GM18909 (cell line): ENCODE measurements around the gene GNAT1.

Experiments used
- ATAC-seq: cut with Tn5 transposase; IDR thresholded peaks from one replicate; pipeline ENCODE4 v1.9.1; 2021; ENCODE audit warnings: mild to moderate bottlenecking; ENCODE audit not compliant: unreplicated experiment, poor library complexity

GNAT1 gene

DNA sequence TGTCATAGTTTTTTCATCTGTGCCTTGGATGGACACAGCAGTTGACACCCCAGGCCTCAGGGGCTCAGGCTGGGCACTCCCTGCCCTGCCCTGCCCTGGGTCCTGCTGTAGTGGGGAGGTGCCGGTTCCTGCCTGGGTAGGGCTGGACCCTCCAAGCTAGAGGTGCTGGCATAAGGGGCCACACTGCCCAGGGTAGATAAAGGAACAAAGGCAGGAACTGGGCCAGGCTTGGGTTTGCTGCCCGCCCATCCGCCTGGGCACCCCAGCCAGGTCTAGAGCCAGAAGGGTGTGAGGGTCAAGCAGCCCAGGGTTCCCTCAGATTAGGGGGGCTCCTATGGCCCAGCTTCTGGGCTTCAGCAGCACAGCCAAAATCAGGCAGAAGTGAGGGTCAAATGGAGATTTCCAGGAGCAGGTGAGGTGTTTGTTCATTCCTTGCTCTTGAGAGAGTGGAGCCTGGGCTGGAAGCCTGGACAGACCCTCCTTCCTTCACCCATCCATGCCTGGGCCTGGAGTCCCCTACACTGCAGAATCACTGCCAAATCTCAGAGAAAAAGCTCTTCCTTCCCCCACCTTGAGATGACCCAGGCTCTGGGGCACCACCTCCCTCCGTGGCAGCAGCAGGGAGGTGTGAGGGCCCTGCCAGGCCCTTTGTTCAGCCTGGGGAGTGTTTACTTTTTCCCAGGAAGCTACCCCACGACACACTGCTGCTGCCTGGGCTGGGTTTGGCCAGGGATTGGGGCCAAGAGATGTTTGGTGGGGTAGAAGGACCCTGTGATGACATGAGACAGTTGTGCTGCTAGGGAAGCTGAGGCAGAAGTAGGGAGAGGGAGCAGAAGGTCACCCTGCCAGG is 29.2 kb upstream of the GNAT1 start:
- no peak for ATAC-seq

DNA sequence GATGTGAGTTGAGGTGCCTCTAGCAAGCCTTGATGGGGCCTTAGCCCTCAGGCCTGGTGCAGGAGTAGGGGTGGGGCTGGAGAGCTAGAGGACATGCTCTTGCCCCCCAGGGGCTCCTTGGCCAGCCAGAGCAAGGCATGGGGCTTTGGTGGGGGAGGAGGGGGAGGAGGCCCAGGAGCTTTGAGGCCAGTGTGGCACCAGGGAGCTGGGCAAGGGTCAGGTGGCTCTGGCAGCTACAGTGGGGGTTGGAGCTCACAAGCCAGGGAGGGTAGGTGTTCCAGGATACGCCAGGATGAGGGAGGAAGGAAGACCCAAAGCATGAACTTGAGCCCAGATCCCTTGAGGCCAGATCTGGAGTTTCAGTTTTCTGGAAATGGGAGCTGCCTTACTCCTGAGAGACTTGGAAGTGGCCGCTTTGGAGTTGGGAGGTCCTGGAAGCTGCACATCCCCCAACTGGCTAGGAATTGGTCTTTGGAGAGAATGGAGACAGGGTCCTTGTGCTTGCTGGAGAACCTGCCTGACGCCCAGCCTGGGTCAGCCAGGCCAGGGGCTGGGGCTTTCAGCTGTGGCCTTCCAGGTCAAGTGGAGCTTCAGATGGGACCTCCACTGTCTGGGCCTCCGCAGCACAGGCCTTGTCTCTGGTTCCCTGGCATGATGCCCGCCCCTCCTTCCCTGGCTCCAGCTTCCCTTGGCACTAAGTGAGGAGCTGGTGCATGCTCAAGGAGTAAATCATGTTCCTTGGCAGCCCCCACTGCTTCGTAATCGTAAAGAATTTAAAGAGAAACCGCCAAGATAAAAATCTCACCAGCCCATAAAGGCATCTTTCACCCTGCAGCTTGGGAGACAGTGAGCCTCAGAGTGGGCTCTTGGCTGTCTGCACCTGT is 27.6 kb upstream of the GNAT1 start:
- no peak for ATAC-seq

DNA sequence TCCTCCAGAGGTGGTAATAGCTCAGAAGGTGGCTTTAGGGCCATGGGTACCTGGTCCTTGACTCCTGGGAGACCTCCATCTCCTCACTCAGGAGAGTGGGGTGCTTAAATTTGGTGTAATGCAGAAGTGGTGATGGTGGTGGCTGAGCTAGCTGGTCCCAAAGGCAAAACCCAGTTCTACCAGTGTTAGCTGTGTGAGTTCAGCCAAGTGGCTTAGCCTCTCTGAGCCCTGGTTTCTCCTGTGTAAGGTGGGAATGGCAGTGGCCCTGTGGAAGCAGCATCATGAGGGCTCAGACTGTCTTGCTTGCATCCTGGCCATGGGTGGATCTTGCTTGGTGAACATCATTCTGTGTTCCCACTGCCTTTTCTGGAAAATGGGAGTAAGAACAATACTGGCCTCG is 26.9 kb upstream of the GNAT1 start:
- ATAC-seq: no peak

DNA sequence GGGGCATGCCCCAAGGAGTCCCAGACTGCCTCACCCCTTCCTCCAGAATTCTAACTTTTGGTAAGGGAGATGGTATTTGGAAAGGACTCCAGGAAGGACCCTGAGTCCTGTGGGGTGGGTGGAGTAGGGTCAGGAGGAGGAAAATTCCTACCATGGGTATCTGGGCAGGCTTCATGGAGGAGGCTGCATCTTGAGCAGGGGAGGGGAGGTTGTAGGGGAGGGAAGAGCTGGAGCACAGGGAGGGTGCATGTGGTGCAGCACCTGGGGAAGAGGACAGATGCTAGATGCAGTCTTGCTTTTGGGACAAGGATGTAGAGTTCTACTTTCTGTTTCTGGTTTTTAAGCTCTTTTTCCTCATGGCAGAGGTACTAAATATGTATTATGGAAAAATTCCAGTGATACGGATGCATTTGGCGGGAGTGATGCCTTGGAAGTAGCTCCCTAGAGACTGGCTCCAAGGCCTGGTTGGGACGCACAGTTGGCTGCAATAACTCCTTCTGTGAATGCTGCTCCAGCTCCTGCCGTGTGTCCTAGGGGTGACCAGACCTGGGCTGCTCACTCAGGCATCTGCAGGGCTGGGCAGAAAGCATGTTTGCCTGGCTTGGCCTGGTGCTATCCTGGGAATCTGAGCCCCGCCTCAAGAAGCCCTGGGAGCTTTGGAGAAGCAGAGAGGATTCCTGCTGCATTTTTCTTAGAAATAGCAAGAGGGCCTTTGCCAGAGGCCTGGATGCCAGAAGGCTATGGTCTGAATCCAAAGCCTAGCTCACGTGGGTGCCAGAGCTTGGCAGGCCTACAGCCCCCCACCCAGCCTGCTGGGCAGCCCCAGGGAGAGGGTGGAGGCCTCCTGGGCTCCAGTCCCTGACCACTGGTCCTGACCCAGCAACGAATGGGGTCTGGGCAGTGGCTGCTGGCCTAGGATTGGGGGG is 26.2 kb upstream of the GNAT1 start:
- no peak for ATAC-seq

GRCh38 chr3:50165910-50166538 is 25.4 kb upstream of the GNAT1 start:
- ATAC-seq: no peak

DNA sequence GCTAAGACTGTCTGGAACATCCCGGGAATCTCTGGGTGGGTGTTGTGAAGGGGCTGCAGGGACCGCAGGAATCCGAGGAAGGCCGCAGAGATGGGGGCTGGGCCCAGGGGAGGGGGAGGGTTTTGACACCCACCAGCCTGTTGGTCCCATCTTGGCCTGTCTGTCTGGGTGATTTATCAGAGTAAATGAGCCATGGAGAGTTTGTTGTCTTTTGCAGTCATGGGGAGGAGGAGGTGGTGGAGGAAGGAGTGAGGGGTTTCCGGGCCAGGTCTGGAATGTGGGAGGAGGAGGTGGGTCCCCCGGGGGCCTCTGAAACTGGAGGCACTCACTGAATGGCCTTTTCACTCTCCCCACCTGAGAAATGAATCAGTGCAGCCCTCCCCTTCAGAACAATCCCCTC is 24.8 kb upstream of the GNAT1 start:
- ATAC-seq: no peak

DNA sequence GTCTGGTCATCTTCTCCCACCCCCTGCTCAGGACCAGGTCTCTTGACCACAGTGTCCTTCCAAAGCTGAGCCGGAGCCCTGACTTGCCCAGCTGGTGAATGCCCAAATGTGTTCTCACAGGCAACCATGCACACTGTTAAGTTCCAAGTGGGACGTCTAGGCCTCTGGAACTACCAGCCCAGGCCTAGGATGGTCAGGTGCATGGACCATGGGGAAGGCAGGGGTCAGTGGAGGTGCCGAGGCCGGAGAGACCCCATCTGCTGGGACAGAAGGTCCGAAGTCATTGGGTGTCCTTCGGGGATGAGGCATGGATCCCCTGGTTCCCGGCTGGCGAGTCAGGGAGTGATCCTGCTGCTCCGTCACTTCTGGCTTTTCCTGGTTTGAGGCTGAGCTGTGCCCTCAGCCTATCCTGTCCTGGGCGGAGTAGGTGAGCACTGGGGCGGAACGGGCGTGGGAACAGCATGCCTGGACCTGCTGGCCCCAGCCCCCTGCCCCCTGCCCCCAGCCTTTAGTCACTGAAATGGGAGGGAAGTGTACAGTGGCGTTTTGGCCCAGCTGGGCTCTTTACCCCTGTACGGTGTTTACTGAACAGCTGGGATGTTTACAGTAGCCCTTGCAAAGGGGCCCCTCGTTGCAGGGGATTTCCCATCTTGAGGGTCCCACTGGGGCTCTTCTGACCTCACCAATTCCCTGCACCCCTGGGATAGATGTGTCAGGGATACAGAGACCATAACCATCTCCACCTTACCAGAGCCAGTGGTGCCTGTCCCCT is 24.2 kb upstream of the GNAT1 start:
- no peak for ATAC-seq

DNA sequence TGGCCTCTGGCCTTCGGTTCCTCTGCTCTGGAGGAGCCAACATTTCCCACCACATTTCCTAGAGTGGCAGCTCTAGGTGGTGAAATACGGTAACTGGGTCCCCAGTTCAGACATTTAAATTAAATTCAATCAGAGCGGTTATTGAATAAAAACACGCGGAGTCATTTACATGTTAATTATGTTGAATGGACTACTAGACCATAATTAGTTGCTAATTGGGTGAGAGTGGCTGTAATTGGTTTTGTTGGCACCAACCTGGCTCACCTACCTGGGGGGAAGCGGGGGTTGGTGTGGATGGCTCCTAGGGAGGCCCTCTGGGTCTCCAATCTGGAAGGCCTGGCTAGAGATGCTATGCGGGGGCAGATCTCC is 23.6 kb upstream of the GNAT1 start:
- ATAC-seq: no peak

DNA sequence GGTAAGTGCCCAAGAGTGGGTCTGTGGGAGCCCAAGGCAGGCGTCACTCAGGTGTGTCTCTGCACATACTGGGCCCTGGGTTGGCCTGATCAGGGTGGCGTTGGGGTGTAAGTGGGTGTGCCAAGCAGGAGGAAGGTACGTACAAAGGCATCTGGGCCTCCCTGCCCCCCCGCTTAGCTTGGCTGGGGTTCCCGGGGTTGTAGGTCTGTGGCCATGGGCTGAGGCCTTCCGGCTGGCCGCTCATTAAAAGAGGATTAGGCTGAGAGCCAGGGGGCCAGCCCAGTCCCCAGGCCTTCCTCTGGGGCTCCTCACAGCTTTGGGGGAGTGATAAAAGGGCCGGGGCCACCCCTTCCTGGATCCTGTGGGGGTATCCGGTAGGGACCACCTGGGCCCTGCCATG is 23.0 kb upstream of the GNAT1 start:
- no peak for ATAC-seq

DNA sequence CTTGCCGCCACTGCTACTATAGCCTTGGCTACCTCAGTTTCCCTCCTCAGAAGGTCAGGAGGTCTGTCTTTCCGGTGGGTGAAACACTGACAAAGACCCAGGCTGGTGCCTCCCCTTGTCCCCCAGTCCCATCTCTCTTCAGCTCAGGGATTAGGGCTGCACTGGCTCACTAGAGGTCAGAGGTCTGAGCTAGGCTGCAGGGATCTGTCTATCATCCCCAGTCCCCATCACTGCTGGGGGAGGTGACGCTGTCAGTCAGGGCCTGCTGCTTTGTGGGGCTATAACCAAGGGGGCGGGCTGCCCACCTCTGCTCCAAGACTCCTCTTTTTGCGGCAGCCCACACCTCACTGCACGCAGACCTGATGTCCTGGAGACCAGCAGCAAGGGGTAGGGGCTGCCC is 22.6 kb upstream of the GNAT1 start:
- ATAC-seq: no peak

GRCh38 chr3:50169232-50169832 is 22.1 kb upstream of the GNAT1 start:
- no peak for ATAC-seq

- no peak for ATAC-seq
These were observed 21.6 kb upstream of the GNAT1 start for GRCh38 chr3:50169858-50170257.

DNA sequence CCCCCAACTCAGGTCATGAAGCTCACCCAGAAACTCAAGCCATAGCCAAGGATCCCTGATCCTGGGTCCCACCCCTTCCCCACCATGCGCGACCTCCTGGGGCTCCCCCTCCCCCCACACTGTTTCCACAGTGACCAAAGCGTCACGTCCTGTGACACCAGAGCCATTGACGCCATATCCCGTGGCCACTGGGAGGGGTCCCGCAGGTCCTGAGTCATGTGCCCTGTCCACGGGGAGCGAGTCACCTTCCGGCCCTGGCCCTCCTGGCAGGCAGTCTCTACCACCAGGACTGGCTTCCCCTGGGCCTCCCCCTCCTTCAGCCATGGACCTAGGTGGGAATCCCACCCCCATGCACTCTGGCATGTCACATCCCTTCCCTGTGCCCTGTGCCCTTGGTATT is 20.7 kb upstream of the GNAT1 start:
- ATAC-seq: no peak

DNA sequence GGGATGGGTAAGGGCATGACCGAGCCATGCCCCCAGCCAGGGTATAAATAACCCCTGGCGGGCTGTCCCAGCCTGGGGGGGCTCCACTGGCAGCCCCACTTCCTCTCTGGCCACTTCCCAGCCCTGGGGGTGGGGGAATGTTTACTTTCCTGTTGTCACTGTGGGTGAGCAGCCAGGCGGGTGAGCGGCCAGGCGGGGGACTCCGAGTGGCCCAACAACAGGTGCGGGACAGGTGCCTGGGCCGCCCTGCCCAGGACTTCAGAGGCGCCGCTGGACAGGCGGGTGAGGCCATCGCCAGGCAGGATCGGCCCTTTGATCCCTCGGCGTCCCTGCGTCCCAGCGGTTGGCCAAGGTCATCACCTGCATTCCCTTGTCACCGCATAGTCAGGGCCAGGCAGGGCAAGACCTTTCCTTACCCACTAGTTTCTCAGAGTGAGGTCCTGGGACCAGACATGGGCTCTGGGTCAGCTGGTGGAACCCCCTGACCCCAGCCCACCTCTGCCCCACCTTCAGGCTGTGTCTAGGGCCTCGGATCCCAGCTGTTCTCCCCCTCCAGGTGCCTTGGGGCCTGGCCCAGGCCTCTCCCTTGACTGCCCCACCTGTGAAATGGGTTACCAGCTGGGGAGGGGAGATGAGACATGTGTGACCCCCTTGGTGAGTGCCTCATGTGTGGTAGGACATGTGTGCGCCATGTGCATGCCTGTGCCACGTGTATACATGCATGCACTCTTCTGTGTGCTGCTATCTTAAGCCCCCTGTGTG is 19.7 kb upstream of the GNAT1 start:
- ATAC-seq: no peak

GRCh38 chr3:50172626-50173220 is 18.7 kb upstream of the GNAT1 start:
- ATAC-seq: no peak

DNA sequence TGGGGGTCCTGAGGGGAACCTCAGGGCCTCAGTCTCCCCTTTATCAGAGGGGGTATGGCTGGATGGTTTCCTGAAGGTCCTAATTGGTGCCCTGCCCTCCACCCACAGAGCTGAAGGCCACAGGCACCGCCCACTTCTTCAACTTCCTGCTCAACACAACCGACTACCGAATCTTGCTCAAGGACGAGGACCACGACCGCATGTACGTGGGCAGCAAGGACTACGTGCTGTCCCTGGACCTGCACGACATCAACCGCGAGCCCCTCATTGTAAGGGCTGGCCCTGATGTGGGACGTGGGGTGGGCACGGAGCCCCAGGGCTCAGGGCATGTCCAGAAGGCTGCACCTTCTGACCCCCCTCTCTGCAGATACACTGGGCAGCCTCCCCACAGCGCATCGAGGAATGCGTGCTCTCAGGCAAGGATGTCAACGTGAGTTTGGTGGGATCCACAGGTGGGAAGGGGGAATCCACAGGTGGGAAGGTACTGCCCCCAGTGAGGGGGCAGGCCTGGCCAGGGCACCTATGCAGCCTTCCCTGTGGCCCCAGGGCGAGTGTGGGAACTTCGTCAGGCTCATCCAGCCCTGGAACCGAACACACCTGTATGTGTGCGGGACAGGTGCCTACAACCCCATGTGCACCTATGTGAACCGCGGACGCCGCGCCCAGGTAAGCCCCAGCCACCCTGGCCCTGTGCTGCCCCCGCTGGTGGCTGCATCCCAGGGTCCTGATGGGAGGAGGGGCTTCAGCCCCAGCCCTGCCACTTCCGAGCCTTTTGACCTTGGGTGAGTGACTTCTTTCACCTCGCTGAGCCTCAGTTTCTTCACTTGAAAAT is 17.5 kb upstream of the GNAT1 start:
- ATAC-seq: no peak

- no peak for ATAC-seq
These were observed 16.9 kb upstream of the GNAT1 start for GRCh38 chr3:50174517-50174895.
